ENCODE data around the gene TRIM59. TPM values are rescaled to one million over a fixed set of nuclear protein-coding genes. Genes with fewer than 3 reads are reported as not detected.

TRIM59 gene
- total RNA-seq, 6 experiments from 2014 or later = 30.9 to 50.2 (median 40.7) TPM

DNA sequence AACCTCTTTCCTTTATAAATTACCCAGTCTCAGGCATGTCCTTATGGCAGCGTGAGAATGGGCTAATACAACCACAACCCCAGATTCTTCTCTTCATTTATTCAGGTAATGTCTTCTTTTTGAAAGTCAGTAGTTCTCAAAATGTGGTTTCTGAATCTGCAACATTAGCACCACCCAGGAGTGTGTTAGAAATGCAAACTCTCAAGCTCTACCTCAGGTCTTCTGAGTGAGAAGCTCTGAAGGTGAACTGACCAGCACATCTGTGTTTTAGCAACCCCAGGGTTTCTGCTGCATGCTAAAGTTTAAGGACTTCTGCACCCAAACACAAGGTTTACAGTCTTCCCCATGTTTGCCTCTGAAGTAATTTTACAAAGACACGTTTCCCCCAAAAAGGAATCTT lies 22.3 kb upstream of the TRIM59 start:
- Mint-ChIP-seq H3K9me3 (peaks cover 29% of the 10 kb centered on the region), H3K4me1 (ENCODE audit: low read depth) (peaks cover under 1% of the 10 kb centered on the region), H3K27ac (no peak overlapping the region), H3K36me3 (ENCODE audit: low read depth) (peaks cover 25% of the 10 kb centered on the region), H3K4me3 (no peak overlapping the region), H3K27me3 (ENCODE audit: insufficient read depth) (0 out of 2 replicates have a peak, but pooled peaks cover 1% of the 10 kb centered on the region)
- no peak for DNase-seq
- TF ChIP-seq, protein P1, sequence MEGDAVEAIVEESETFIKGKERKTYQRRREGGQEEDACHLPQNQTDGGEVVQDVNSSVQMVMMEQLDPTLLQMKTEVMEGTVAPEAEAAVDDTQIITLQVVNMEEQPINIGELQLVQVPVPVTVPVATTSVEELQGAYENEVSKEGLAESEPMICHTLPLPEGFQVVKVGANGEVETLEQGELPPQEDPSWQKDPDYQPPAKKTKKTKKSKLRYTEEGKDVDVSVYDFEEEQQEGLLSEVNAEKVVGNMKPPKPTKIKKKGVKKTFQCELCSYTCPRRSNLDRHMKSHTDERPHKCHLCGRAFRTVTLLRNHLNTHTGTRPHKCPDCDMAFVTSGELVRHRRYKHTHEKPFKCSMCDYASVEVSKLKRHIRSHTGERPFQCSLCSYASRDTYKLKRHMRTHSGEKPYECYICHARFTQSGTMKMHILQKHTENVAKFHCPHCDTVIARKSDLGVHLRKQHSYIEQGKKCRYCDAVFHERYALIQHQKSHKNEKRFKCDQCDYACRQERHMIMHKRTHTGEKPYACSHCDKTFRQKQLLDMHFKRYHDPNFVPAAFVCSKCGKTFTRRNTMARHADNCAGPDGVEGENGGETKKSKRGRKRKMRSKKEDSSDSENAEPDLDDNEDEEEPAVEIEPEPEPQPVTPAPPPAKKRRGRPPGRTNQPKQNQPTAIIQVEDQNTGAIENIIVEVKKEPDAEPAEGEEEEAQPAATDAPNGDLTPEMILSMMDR (IDR thresholded peaks at IDR 0.05) = no peak

GRCh38 chr3:160470181-160470580 lies 20.6 kb upstream of the TRIM59 start:
- H3K4me1 Mint-ChIP-seq (ENCODE audit: low read depth) = no peaks in the 10 kb centered on the region
- no peak overlapping the region for H3K27ac Mint-ChIP-seq
- H3K27me3 Mint-ChIP-seq (ENCODE audit: insufficient read depth) = 0 out of 2 replicates have a peak, but pooled peaks cover 1% of the 10 kb centered on the region
- H3K4me3 Mint-ChIP-seq = no peak overlapping the region
- TF ChIP-seq, protein P1 (IDR thresholded peaks at IDR 0.05) = no peak
- peaks cover 29% of the 10 kb centered on the region for H3K9me3 Mint-ChIP-seq
- peaks cover 25% of the 10 kb centered on the region for H3K36me3 Mint-ChIP-seq (ENCODE audit: low read depth)
- no peak for DNase-seq

- Mint-ChIP-seq H3K27ac (no peak overlapping the region), H3K9me3 (peaks cover 12% of the 10 kb centered on the region), H3K27me3 (ENCODE audit: insufficient read depth) (peaks cover 1% of the 10 kb centered on the region; the same call in 1 of the 2 replicates), H3K36me3 (ENCODE audit: low read depth) (peaks cover 14% of the 10 kb centered on the region), H3K4me1 (ENCODE audit: low read depth) (peaks cover 13% of the 10 kb centered on the region), H3K4me3 (no peak overlapping the region)
- TF ChIP-seq, protein P1 (IDR thresholded peaks at IDR 0.05) = no peak
- DNase-seq = no peak
Measured at GRCh38 chr3:160464971-160465370, 15.4 kb upstream of the TRIM59 start.

DNA sequence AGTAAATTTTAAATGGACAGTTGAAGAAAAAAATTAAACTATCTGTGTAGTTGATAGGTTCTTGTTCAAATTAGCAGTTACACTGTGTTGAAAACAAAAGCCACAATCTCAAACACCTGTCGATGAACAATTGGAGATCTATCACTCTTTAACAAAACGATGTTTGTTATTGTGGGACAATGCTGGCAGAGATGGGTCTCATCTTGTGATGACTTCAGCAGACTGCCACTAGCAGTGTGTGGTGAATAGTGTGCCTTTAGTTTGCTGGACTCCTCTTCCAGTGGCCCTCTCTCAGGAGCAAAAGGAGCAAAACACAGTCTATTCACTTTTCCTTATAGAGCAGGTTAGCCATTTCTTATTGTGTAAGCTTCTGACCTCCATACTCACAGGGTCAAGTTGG lies 14.7 kb upstream of the TRIM59 start:
- Mint-ChIP-seq H3K27ac (no peak overlapping the region), H3K4me3 (no peak overlapping the region), H3K4me1 (ENCODE audit: low read depth) (peaks cover 13% of the 10 kb centered on the region), H3K9me3 (peaks cover 5% of the 10 kb centered on the region; the same call in 1 of the 2 replicates), H3K36me3 (ENCODE audit: low read depth) (peaks cover 7% of the 10 kb centered on the region), H3K27me3 (ENCODE audit: insufficient read depth) (peaks cover 1% of the 10 kb centered on the region; the same call in 1 of the 2 replicates)
- TF ChIP-seq, protein P1 (IDR thresholded peaks at IDR 0.05) = no peak
- DNase-seq = no peak

- Mint-ChIP-seq H3K9me3 (no peaks in the 10 kb centered on the region), H3K4me3 (no peak overlapping the region), H3K4me1 (ENCODE audit: low read depth) (peaks cover 13% of the 10 kb centered on the region), H3K36me3 (ENCODE audit: low read depth) (no peaks in the 10 kb centered on the region), H3K27ac (no peak overlapping the region), H3K27me3 (ENCODE audit: insufficient read depth) (no peaks in the 10 kb centered on the region; the same call in 1 of the 2 replicates)
- DNase-seq = no peak
- TF ChIP-seq, protein P1 (IDR thresholded peaks at IDR 0.05) = no peak
Measured at GRCh38 chr3:160460033-160460432, 10.4 kb upstream of the TRIM59 start.
